GM12878 (cell line): ENCODE measurements around the gene RAB4B. TPM values are rescaled to one million over a fixed set of nuclear protein-coding genes. Genes with fewer than 3 reads are reported as not detected.
A peak's percentile ranks its signal among the peaks of the same experiment; 100 is the strongest.

Experiments
- ATAC-seq: fragments of 200-7000 bp; cut with Tn5 transposase; 3 replicates; pipeline ENCODE4 v1.9.1; 2020; ENCODE audit warnings: mild to moderate bottlenecking, moderate library complexity
- BruUV-seq: library from RNA; stranded (reverse); fragments of 400-500 nt; replicated peaks from 2 replicates; lab custom pipeline; 2021; lab: Mats Ljungman, UMichigan
- CTCF ChIA-PET: fragments of 300-600 bp; sonication (Branson Sonifier 250); formaldehyde crosslinking; extraction: SDS; loops from one replicate; lab custom pipeline; 2021; ENCODE audit warnings: inconsistent platforms; lab: Yijun Ruan, JAX
- POLR2A ChIA-PET: fragments of 350-600 bp; formaldehyde crosslinking; extraction: SDS; loops from one replicate; lab custom pipeline; 2021; ENCODE audit warnings: inconsistent platforms; lab: Charles Lee
- RAD21 ChIA-PET: fragments of 300-600 bp; sonication (Branson Sonifier 250); formaldehyde crosslinking; loops from one replicate; lab custom pipeline; 2023; ENCODE audit warnings: antibody characterized with exemption; ENCODE audit not compliant: unreplicated experiment; lab: Charles Lee
- SMC1A ChIA-PET: fragments of 300-600 bp; sonication (Branson Sonifier 250); formaldehyde crosslinking; loops from one replicate; lab custom pipeline; 2023; ENCODE audit not compliant: unreplicated experiment, uncharacterized antibody; lab: Charles Lee
- DNase-seq: peaks from one replicate; pipeline ENCODE4 v3.0.0-alpha.2; 2011; ENCODE audit warnings: low read depth, low spot score
- FAIRE-seq: peaks from 3 replicates; lab custom pipeline; 2011; peaks lifted over from hg19 to GRCh38; lab: Jason Lieb, UNC
- H2AFZ ChIP-seq: 2 replicates; pipeline ENCODE4 v1.6.0; 2011; ENCODE audit warnings: low read depth, low read length, control low read depth; ENCODE audit not compliant: control insufficient read depth
- H3K27ac ChIP-seq: 2 replicates; pipeline ENCODE4 v1.5.1; 2011; ENCODE audit warnings: control low read depth; ENCODE audit not compliant: control insufficient read depth, insufficient read depth
- H3K27me3 ChIP-seq, 2 experiments: replicated peaks in 1 of 2; 2 replicates each; pipeline versions ENCODE4 v1.6.0 to v1.6.1; 2011; ENCODE audit warnings: low read length in 1 of 2; ENCODE audit not compliant: control insufficient read depth in 2 of 2, insufficient read depth in 2 of 2
- H3K36me3 ChIP-seq, 2 experiments: 2 replicates each; pipeline ENCODE4 v1.5.1; 2011; ENCODE audit warnings: low read length in 1 of 2; ENCODE audit not compliant: control insufficient read depth in 2 of 2, insufficient read depth in 2 of 2
- H3K4me1 ChIP-seq: 2 replicates; pipeline ENCODE4 v1.6.1; 2011; ENCODE audit warnings: mild to moderate bottlenecking, low read length, moderate library complexity, mixed read lengths; ENCODE audit not compliant: control insufficient read depth, insufficient read depth
- H3K4me2 ChIP-seq: 2 replicates; pipeline ENCODE4 v1.6.0; 2011; ENCODE audit warnings: control low read depth; ENCODE audit not compliant: control insufficient read depth, insufficient read depth
- H3K4me3 ChIP-seq: fragments of 200-600 bp; sonication (generic); 2 replicates; pipeline ENCODE4 v1.5.1; 2016
- H3K79me2 ChIP-seq: 2 replicates; pipeline ENCODE4 v1.6.0; 2011; ENCODE audit warnings: low read length; ENCODE audit not compliant: control insufficient read depth, insufficient read depth
- H3K9ac ChIP-seq: 2 replicates; pipeline ENCODE4 v1.8.0; 2011; ENCODE audit warnings: low read length, control low read depth, mixed read lengths; ENCODE audit not compliant: control insufficient read depth, insufficient read depth
- H3K9me3 ChIP-seq: replicated peaks from 3 replicates; pipeline ENCODE4 v1.5.1; 2011; ENCODE audit warnings: mild to moderate bottlenecking, low read length; ENCODE audit not compliant: control insufficient read depth, insufficient read depth
- H4K20me1 ChIP-seq: 2 replicates; pipeline ENCODE4 v1.6.0; 2011; ENCODE audit not compliant: control insufficient read depth, insufficient read depth
- HDAC6 ChIP-seq: fragments of 200-600 bp; sonication (generic); IDR thresholded peaks from one replicate; pipeline ENCODE4 v1.8.0; 2017; ENCODE audit warnings: antibody characterized with exemption; ENCODE audit not compliant: unreplicated experiment
- HDGF ChIP-seq: fragments of 450-650 bp; IDR thresholded peaks from 2 replicates; pipeline ENCODE4 v1.6.1; 2016; ENCODE audit warnings: antibody characterized with exemption
- IKZF1 ChIP-seq: fragments of 450-650 bp; conservative IDR thresholded peaks from 2 replicates; pipeline ENCODE4 v1.6.1; 2017; ENCODE audit warnings: antibody characterized with exemption, mild to moderate bottlenecking
- POLR2AphosphoS5 ChIP-seq: IDR thresholded peaks from 2 replicates; pipeline ENCODE4 v1.6.1; 2011; ENCODE audit warnings: mild to moderate bottlenecking, low read length, inconsistent platforms
- SIN3A ChIP-seq: IDR thresholded peaks from 2 replicates; pipeline ENCODE4 v1.6.1; 2012; ENCODE audit warnings: low read depth, low read length, improper control_type of control experiment
- WGBS: methylation state at CpG from one replicate; pipeline ENCODE4 v1.1.6; 2016; ENCODE audit warnings: low lambda C conversion rate; ENCODE audit not compliant: insufficient replicate concordance, insufficient coverage; ENCODE audit errors: missing lambda C conversion rate; 5-methylcytosine and 5-hydroxymethylcytosine counted together
- in situ Hi-C: fragments of 300-500 bp; cut with MboI; formaldehyde crosslinking; loops from 9 replicates; pipeline ENCODE4 v1.14.3; 2018; ENCODE audit warnings: mixed read lengths
- intact Hi-C: fragments of 100-400 bp; cut with micrococcal nuclease; formaldehyde crosslinking; loops from one replicate; pipeline ENCODE4 v1.14.2; 2022; ENCODE audit not compliant: unreplicated experiment
- polyA plus RNA-seq, 11 experiments: library from polyadenylated mRNA; depleted of rRNA in 4 of 11; unstranded in 6 of 11; stranded (reverse) in 5 of 11; fragments of >200 nt; fragmentation: Nextera tagmentation in 4 of 11; fragmentation: Illumina TruSeq in 1 of 11; extraction: Ambion mirVana in 4 of 11; extraction: Trizol in 1 of 11; gene quantifications; 1 replicate in 1 of 11; 2 replicates in 10 of 11; pipeline versions ENCODE4 v1.2.1 to v1.2.3, GENCODE V29; 2011 to 2016; ENCODE audit warnings: inconsistent platforms in 2 of 11, missing spikeins in 2 of 11, low read depth in 1 of 11
- total RNA-seq, 4 experiments: library from RNA; depleted of rRNA in 3 of 4; stranded (reverse); fragments of >200 nt in 3 of 4; fragmentation: Illumina TruSeq in 1 of 4; extraction: Trizol in 1 of 4; gene quantifications; 2 replicates each; pipeline versions ENCODE4 v1.2.1 to v1.2.3, GENCODE V29; 2013 to 2021
- TF ChIP-seq, protein P1 (sequence below): fragments of 450-650 bp; IDR thresholded peaks from 2 replicates; pipeline ENCODE4 v1.6.1; 2016; ENCODE audit warnings: mild to moderate bottlenecking, moderate library complexity, borderline replicate concordance

The RAB4B gene
- total and polyA plus RNA-seq, 10 of the 15 experiments (the other 5 are each of a cell fraction or from before 2014, with no cell fraction given) = 0.60 to 51.5 (median 27.7) TPM

DNA sequence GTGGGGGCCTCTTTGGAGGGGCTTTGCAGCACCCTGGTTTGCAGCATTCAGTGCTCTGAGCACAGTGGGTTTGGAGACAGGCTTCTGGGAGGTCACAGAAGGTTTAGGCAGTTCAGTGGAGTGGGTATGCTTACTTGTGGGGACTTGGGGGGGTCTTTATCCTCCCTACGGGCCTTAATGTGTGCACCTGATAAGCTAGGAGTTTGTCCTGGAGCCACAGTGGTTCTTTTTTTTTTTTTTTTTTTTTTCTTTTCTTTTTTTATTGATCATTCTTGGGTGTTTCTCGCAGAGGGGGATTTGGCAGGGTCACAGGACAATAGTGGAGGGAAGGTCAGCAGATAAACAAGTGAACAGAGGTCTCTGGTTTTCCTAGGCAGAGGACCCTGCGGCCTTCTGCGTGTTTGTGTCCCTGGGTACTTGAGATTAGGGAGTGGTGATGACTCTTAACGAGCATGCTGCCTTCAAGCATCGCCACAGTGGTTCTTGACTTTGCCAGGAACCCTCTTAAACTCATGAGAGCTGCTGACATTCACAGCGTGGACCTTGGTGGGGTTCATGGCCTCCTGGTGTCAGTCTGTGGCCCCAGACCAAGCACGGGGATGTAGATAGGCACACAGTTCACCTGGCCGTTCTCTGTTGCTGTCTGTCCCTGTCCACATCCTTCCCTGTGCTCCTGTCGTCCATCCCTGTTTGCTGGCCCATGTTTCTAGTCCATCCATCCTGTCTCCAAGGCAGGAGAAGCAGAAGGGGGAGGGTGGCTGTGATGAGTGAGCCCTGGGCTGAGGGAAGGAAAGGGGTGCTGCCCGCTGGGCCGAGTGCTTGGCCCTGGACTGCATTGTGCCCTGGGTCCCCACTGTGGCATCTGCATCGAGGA, 23.6 kb downstream of the RAB4B start:
- FAIRE-seq = no peak
- ChIA-PET SMC1A (interaction anchor here (3.6 kb wide), 1 partner anchor 23 kb away, joined by 18 read pairs; the partner anchor contains the start of gene RAB4B), RAD21 (interaction anchor here (1.3 to 3.2 kb wide), 6 partner anchors 23 to 51 kb away, joined by 3 to 18 read pairs (median 9); partner anchors contain the start of genes ACTMAP, RAB4B and SNRPA), CTCF (interaction anchor here (0.5 to 1.3 kb wide), 2 partner anchors 9 to 81 kb away, joined by 3 read pairs; no protein-coding TSS in a partner anchor), POLR2A (interaction anchor here (0.6 to 2.7 kb wide), 4 partner anchors 7 to 49 kb away, joined by 3 to 18 read pairs (median 4); no protein-coding TSS in a partner anchor)
- Histone ChIP-seq H3K27ac (peak overlapping the region; percentile 84), H3K4me1 (peaks cover 57% of the 10 kb centered on the region), H2AFZ (no peak overlapping the region), H3K4me3 (peak overlapping the region; percentile 98; the same call in 1 of the 2 replicates), H3K9me3 (no peaks in the 10 kb centered on the region), H3K27me3 (no peaks in the 10 kb centered on the region), H4K20me1 (peaks cover 15% of the 10 kb centered on the region), H3K9ac (peak overlapping the region; percentile 67), H3K79me2 (peaks cover 57% of the 10 kb centered on the region), H3K4me2 (peak overlapping the region; percentile 91), H3K36me3 (peaks cover 7 to 13% of the 10 kb centered on the region in 2 experiments; a peak in 3 of 4 replicates)
- BruUV-seq = TSS peak; percentile 82
- intact Hi-C loops (no loop called here), in situ Hi-C loops (no loop called here)
- DNase-seq = no peak
- WGBS = 49% methylated on average over 12 of the region's 13 CpGs
- TF ChIP-seq SIN3A = no peak
- no peak for TF ChIP-seq HDAC6
- 0 out of 2 replicates have a peak, but pooled peaks have one; percentile 68 for TF ChIP-seq HDGF
- TF ChIP-seq, protein P1, sequence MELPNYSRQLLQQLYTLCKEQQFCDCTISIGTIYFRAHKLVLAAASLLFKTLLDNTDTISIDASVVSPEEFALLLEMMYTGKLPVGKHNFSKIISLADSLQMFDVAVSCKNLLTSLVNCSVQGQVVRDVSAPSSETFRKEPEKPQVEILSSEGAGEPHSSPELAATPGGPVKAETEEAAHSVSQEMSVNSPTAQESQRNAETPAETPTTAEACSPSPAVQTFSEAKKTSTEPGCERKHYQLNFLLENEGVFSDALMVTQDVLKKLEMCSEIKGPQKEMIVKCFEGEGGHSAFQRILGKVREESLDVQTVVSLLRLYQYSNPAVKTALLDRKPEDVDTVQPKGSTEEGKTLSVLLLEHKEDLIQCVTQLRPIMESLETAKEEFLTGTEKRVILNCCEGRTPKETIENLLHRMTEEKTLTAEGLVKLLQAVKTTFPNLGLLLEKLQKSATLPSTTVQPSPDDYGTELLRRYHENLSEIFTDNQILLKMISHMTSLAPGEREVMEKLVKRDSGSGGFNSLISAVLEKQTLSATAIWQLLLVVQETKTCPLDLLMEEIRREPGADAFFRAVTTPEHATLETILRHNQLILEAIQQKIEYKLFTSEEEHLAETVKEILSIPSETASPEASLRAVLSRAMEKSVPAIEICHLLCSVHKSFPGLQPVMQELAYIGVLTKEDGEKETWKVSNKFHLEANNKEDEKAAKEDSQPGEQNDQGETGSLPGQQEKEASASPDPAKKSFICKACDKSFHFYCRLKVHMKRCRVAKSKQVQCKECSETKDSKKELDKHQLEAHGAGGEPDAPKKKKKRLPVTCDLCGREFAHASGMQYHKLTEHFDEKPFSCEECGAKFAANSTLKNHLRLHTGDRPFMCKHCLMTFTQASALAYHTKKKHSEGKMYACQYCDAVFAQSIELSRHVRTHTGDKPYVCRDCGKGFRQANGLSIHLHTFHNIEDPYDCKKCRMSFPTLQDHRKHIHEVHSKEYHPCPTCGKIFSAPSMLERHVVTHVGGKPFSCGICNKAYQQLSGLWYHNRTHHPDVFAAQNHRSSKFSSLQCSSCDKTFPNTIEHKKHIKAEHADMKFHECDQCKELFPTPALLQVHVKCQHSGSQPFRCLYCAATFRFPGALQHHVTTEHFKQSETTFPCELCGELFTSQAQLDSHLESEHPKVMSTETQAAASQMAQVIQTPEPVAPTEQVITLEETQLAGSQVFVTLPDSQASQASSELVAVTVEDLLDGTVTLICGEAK = peak; percentile 25; the same call in 1 of the 2 replicates
- TF ChIP-seq IKZF1 = 0 out of 2 replicates have a peak, but pooled peaks have one; percentile 9
- TF ChIP-seq POLR2AphosphoS5 = peak; percentile 15; the same call in 1 of the 2 replicates
- ATAC-seq = no peak
